HG02981 (cell line): Measurements from ENCODE around the gene DTX3L.

Source experiments
- ATAC-seq: cut with Tn5 transposase; IDR thresholded peaks from one replicate; pipeline ENCODE4 v1.9.1; 2021; ENCODE audit warnings: mild to moderate bottlenecking, moderate library complexity; ENCODE audit not compliant: unreplicated experiment

The DTX3L gene

DNA sequence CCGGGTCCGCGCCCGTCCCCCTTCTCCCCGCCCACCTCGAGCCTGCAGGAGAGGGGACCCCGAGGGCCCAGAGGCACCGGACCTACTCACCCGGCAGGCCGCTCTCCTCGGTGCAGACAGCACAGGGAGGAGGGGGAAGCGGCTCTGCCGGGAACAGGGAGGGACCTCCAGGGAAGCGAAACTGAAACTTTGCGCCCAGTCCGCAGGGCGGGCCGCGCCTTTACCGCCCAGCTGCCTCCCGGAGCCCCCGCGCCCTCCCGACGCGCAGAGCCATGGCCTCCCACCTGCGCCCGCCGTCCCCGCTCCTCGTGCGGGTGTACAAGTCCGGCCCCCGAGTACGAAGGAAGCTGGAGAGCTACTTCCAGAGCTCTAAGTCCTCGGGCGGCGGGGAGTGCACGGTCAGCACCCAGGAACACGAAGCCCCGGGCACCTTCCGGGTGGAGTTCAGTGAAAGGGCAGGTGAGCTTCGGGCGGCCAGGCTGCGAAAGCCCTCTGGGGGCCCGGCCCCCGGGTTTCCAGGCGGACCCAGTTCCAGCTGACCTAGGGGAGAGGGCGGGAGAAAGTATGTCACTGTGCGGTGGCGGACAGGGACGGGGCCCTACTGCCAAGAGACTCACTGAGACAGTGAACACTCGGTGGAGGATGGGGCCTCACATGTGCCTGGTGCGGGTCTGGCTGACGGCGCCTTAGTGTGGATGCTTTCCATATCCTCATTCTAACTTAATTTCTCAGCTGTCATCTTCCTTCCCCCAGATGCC is at the start of gene DTX3L, which contains the start of gene PARP9:
DTX3L (plus strand) TSS at position 184 of the 758 bp plus-strand sequence; CDS start at position 273, 89 bp downstream.
PARP9 (minus strand) TSS at position 146 of the 758 bp plus-strand sequence. CDS start 4,680 bp downstream, outside the sequence.
- peak; percentile 82 for ATAC-seq

DNA sequence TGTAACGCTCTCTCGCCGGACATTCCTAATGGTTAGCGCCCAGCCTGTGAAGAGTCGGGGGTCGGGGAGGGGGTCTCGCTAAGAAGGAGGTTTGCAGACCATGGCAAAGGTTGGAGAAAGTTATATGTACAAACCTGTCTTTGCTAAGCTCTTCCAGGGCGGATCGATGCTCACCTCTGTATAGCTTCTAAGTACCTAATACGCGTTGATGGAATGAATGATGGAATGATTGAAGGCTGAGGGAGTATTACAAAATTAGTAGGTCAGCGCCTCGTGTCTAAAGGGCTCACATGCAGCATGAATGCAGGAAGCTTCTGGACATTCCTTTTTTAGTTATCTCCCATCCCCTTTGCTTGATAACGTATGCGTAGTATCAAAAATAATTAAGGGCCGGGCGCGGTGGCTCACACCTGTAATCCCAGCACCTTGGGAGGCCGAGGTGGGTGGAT is 49.1 kb upstream of the DTX3L start:
- ATAC-seq, result no peak

DNA sequence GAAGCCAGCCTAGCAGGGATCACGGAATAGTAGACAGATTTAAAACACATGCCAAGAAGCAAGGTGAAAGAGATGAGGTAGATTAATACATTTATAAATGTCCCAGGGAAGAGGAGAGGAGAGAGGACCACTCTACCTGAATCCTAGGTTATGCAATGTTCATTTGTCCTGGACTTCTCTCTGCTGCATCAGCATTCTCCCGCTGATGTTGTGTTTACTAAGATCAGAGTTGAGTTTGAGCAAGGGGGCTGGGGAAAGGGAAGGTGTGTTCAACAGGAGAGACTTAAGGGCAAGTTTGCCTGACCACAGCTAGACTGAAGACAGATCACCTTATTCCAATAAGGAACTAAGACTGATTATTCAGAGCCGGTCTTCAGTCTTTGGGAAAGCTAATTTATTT is 48.3 kb upstream of the DTX3L start:
- ATAC-seq, result no peak

DNA sequence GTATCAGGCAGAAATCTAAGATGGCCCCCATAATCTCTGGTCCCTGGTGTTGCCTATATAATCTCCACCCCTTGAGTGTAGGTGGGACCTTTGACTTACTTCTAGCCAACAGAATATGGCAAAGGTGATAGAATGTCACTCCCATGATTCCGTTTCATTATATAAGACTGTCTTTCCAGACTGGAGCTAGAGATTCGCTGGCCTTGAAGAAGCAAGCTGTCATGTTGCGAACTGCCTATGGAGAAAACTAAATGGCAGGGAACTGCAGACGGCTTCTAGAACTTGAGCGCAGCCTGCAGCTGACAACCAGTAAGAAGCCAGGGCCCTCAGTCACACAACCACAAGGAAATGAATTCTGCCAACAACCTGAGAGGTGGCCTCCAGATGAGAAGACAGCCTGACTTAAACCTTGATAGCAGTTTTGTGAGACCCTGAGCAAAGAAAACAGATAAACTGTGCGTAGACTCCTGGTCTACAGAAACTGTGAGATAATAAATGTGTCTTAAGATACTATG is 47.2 kb upstream of the DTX3L start:
- ATAC-seq, result no peak

DNA sequence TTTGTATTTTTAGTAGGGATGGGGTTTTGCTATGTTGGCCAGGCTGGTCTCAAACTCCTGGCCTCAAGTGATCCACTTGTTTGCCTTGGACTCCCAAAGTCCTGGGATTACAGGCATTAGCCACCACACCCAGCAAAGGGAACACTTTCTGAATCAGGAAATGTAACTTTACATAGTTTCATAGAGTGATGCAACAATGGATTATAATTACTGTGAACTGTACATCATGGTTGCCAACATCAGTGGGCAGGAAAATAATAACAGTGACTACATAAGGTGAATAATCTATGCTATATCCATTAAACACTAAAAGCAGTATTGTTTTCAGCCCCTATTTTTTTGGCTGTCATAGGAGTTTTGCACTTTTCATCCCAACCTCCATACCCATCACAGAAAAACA is 44.4 kb upstream of the DTX3L start:
- ATAC-seq, result no peak

DNA sequence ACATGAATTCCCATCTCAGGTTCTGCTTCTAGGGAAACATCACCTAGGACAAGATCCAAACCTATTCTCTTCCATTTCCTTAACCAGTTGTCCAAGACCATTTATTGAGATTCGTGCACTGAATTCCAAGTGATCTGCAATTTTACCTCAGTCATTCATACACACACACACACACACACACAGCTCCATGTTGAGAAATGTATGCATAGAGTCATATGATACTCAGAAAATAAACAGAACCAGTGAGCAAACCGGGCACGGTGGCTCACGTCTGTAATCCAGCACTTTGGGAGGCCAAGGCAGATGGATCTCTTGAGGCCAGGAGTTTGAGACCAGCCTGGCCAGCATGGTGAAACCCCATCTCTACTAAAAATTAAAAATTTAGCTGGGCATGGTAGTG is 43.3 kb upstream of the DTX3L start:
- ATAC-seq, result no peak

DNA sequence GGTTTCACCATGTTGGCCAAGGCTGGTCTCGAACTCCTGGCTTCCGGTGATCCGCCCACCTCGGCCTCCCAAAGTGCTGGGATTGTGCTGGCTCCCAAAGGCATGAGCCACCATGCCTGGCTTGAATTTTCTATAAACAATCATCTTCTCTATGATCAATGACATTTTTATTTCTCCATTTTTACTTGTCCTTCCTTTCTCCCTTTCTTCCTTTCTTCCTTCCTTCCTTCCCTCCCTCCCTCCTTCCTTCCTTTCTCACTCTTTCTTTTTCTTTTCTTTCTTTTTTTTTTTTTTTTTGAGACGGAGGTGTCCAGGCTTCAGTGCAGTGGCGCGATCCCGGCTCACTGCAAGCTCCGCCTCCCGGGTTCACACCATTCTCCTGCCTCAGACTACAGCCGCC is 40.8 kb upstream of the DTX3L start:
- no peak for ATAC-seq

DNA sequence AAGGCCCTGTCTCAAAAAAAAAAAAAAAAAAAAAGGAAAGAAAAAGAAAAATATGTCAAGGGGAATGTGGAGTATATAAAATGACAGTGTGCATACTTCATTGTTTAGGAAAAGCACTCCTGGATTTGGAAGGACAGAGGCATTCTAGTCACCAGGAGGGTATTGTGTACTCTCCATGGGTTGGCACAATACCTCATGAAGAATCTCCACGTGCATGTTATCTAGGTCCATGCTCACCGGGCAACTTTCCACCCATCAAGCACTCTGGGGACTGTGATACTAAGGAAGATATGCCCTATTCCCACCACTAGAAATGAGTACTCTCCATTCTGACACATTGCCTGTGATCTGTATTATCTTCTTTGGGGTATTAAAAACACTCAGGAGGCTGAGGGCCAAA is 34.0 kb upstream of the DTX3L start:
- ATAC-seq, result no peak

DNA sequence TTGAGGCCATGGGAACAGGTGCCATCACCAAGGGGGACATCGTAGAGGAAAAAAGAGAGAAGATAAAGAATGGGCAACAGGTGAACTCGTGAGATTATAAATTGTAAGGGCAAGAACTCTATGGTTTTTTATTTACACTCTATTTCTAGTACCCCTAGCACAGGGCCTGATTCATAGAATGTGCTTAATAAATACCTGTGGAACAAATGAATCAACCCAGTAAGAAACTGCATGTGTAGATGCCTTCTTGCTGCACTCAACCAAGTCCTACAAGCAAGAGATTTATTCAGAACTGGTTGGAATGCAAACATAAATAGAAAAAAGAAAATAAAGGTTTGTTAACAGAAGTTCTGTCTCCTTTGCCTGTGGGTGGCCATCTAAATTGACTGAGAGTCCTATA is 30.7 kb upstream of the DTX3L start:
- no peak for ATAC-seq

DNA sequence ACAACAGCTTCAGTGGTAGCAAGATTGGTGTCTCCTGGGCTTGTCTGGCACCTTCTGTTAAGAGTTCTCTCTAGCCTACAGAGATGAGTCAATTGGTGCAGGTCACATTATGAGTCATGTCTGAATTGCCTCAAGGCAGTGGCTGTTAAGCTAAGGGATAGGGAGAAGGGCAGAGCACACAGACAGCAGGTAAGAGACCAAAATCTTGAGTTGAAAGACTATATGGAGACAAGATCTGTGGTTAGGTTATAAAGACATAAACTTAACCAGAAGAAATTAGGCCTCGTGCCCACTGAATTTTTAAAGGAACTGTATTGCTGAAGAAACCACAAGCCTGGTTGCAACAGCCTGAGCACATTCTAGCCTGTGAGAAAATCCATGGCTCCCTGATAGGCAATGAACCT is 30.2 kb upstream of the DTX3L start:
- peak; percentile 99 for ATAC-seq

DNA sequence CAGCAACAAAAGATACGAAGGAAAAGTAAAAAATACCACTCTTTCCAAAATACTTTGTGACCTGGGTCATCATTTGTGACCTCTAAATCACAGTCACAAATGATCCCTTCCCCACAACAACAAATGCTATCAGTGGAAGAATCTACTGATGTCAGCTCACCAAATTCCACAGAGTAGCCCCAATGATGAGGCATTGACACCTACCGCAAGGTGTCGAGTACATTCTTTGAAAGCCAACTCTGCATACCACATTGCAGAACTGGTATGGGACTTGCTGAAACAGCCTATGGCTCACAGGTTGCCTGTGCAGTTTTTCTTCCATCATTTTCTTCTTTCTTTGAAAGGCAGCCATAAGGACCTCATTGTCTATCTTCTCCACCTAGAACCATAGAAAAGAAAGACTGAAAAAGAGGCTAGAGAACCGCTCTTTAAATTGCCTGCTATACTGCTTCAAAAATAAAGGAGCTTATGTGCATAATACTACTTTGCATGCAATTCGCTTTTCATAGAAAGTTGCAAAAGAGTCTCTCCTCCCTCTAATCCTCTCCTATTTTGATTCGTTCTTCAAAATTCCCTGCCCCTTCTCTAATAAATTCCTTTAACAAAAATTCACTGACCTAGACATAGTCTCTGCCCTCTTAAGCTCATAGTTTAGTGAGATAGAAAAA is 28.0 kb upstream of the DTX3L start:
- no peak for ATAC-seq

DNA sequence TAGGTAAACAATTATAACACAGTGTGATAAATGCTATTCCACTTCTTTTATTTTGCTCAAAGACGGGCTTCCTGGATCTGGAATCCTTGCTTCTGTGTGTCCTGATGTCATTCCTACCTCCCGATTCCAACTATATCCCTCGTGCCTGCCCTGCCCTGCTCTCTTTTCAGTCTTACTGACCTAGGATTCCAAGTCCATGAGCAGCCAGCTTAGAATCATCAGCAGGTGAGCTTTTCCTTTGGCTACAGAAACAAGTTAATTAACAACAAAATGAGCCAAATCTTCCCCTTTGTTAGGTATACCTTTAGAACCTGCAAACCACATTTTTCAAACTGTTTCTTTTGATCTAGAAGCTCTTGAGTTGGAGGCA is 27.5 kb upstream of the DTX3L start:
- no peak for ATAC-seq

DNA sequence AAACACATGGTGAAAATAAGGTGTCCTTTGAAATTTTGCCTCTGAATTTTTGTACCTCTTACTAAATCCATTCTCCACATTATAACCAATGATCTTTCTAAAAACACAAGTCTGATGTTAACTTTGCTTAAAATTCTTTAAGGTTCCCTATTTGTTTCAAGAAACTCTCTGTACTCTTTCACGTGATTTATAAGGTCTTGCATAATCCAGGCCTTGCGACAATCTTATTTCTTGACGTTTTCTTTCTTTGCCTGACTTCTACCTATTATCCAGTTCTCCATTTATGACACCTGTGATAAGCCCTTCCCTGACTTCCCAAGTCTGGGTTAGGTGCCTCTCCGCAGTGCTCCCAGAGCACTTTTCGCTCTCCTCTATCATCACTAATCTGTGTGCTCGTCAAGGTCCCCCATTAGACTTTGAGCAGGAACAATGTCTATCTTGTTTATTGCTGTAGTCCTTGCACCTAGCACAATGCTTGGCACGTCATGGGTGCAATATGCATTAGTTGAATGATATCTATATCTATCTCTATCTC is 25.1 kb upstream of the DTX3L start:
- ATAC-seq, result no peak

DNA sequence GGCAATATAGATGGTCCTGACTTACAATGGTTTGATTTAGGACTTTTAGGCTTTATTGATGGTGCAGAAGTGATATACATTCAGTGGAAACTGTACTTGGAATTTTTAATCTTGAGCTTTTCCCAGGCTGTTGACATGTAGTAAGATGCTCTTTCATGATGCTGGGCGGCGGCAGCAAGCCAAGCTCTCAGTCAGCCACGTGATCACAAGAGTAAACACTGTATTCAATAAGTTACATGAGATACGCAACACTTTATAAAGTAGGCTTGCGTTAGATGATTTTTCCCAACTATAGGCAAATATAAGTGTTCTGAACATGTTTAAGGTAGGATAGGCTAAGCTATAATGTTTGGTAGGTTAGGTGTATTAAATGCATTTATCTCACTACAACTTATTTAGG is 18.0 kb upstream of the DTX3L start:
- no peak for ATAC-seq

DNA sequence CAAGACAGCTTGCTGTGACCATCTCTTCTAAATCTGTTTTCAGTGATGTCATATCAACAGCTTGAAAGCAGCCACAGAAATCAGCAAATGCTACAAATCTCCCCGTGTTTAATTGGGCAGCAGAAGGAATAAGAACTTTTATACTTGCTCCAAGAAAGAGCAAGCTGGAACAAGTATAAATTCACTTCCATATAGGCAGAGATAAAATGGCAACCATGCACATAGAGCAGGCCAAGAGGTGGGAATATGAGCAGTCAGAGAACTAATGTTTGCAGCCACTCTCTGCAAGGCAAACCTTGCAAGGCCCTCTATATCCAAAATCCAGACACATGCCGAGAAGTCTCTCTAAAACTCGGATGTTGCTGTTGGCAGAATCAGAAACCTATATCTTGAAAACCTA is 16.1 kb upstream of the DTX3L start:
- ATAC-seq, result no peak

DNA sequence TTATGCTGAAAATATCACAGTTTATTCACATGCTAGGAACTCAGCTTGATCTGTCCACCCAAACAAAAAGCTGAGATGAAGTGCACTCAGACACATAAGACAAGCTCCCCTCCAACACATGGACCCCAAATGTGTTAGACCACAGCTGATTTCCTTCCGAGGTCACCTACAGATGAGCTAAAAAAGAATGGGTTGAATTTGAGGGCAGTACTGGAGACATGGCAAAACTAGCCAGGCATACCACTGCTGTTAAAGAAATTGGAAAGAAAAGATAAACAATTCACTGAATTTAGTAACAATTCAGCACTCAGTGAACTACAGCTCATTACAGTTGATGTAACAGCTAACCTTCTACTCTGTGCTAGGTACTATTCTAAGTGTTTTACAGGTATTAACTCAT is 15.5 kb upstream of the DTX3L start:
- no peak for ATAC-seq

DNA sequence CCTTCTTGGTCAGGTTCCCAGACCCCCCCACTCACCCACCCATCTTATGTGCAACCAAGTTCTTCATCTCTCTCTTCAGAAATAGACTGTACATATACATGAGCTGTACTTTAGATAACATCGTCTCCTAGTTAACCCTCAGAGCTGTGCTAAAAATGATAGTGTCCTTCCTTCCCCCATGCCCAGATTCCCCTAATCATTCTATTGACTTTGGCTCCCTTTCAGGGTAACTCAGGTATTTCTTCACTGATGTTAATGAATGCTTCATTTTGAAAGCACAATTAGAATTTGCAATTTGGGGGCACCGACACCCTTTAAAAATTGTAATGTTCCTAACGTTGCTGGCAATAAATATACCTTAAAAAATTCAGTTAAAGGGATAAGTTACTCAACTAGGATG is 11.0 kb upstream of the DTX3L start:
- no peak for ATAC-seq

DNA sequence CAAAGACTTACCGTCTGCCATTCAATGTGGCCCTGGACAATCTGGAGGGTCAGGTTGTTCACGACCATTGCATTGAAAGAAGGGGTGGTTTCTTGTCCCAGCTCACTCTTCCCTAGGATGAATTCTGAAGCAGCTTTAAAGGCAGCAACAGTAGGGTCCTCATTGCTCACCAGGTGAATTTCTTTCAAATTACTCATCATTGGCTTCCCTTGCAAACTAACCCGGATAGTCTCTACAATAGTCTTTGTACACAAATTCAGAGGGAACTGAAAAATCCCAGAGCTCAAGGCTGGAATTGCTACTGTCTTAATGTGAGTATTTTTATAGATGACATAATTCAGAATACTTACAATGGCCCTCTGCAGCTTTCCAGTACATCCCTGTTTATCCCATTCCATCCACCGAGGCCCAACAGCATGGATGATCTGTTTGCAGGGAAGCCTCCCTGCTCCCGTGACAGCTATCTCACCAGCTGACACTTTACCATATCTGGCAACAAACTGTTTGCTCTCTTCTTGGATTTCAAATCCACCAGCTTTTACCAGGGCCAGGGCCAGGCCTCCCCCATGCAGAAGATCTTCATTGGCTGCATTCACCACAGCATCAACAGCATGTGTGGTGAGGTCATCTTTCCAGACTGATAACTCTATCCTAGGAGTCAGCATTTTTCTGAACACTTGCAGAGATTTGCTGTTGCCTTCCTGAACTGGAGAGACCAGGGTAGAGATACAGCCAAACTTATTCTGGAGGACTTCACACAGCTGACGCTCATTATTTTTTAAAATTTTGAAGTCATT is 8.7 kb upstream of the DTX3L start:
- ATAC-seq, result no peak

DNA sequence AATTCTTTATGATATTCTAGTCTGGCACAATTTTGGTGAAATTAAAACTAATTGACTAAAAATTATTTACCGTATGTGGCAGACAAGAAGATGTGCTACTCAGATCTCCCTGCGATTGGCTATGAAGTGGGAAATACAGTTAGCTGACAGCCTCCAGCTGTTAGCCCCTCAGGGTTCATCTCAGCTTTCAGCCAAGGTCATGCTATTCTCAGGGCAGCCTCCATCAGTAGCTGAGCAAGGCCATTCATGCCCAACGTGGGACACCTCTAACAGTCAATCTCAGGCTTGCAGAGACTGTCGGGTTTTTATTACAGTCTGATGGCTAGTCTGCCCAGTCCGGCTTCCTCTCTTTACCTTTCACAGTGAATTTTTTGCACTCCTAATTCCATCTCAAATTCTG is 6.8 kb upstream of the DTX3L start:
- ATAC-seq, result no peak

DNA sequence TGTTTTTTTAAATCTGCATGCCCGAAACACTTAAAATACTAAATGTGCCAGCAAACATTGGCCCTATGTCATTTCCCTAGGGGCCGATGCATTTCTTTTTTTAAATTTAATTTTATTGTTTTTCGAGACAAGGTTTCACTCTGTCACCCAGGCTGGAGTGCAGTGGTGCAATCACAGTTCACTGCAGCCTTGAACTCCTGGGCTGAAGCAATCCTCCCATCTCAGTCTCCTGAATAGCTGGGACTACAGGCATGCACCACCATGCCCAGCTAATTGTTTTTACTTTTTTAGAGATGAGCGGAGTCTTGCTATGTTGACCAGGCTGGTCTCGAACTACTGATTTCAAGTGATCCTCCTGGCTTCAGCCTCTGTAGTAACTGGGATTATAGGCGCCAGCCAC is 5.5 kb upstream of the DTX3L start:
- ATAC-seq, result no peak

DNA sequence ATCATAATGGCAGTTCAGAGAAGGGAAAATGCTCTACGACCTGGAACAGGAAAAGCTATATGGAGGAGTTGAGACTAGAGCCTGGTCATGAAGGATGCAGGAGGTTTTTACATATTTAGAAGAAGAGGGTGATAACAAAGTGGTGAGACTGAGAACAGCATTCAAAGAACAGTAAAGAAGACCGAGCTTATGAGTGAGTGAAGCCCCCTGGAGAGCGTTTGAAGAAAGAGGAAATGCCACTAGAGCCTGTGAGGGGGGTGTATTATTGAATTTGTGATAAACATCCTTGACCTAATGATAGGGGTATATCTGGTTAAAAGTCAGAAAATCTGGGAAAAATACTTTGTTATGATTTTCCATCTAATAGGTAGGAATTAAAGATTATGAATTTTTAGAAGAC is 4.2 kb upstream of the DTX3L start:
- ATAC-seq, result no peak
